ENCODE data around the gene ADAMTSL2. TPM values are rescaled to one million over a fixed set of nuclear protein-coding genes. Genes with fewer than 3 reads are reported as not detected.

ADAMTSL2 gene
- total RNA-seq, 1 experiment from 2014 or later: 0.87 TPM

DNA sequence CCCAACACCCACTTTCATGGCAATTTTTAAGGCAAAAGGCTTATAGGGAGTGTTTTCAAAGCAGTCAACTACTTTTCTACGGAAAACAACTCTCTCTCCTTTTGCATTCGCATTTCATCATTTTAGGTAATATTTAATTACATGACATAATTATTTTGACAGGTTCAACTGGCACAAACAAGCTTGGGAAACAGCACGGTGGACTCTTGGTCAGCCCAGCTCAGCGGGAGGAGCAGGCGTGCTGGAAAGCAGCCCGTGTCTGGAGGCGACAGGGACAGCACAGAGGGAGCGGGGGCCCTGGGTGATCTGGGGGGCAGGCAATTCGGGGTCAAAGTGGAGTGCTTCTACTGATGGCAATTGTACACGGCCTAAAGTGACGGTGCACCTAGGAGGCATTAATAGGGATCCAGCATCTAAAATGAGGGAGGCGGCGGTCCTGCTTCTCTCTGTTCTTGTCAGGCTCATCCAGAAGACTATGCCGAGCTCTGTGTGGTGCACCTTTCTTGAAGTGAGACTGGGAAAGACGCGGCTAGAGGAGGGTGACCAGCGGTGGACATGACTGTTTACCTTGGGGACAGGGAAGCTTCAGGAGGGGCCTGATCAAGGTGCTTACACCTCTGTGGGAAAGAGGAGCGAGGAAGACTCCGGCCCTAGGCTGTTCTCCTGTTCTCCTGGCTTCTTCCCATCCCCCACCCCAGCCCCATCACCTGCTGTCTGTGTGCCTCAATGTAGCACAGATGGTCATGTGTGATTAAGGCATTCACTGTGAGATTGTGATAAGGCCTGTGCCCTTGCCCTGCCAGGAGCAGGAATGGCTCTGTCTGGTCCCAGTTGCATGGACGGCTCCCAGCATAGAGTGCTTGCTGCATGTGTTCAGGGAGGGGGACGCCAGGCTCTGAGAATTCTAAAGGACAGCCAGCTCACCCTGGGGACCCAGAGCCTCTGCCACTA, 13.1 kb upstream of the ADAMTSL2 start (continued):
- TF ChIP-seq, protein P1, sequence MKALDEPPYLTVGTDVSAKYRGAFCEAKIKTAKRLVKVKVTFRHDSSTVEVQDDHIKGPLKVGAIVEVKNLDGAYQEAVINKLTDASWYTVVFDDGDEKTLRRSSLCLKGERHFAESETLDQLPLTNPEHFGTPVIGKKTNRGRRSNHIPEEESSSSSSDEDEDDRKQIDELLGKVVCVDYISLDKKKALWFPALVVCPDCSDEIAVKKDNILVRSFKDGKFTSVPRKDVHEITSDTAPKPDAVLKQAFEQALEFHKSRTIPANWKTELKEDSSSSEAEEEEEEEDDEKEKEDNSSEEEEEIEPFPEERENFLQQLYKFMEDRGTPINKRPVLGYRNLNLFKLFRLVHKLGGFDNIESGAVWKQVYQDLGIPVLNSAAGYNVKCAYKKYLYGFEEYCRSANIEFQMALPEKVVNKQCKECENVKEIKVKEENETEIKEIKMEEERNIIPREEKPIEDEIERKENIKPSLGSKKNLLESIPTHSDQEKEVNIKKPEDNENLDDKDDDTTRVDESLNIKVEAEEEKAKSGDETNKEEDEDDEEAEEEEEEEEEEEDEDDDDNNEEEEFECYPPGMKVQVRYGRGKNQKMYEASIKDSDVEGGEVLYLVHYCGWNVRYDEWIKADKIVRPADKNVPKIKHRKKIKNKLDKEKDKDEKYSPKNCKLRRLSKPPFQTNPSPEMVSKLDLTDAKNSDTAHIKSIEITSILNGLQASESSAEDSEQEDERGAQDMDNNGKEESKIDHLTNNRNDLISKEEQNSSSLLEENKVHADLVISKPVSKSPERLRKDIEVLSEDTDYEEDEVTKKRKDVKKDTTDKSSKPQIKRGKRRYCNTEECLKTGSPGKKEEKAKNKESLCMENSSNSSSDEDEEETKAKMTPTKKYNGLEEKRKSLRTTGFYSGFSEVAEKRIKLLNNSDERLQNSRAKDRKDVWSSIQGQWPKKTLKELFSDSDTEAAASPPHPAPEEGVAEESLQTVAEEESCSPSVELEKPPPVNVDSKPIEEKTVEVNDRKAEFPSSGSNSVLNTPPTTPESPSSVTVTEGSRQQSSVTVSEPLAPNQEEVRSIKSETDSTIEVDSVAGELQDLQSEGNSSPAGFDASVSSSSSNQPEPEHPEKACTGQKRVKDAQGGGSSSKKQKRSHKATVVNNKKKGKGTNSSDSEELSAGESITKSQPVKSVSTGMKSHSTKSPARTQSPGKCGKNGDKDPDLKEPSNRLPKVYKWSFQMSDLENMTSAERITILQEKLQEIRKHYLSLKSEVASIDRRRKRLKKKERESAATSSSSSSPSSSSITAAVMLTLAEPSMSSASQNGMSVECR (CRISPR knock-in tag; IDR thresholded peaks at IDR 0.05; ENCODE audit: borderline replicate concordance): no peak

DNA sequence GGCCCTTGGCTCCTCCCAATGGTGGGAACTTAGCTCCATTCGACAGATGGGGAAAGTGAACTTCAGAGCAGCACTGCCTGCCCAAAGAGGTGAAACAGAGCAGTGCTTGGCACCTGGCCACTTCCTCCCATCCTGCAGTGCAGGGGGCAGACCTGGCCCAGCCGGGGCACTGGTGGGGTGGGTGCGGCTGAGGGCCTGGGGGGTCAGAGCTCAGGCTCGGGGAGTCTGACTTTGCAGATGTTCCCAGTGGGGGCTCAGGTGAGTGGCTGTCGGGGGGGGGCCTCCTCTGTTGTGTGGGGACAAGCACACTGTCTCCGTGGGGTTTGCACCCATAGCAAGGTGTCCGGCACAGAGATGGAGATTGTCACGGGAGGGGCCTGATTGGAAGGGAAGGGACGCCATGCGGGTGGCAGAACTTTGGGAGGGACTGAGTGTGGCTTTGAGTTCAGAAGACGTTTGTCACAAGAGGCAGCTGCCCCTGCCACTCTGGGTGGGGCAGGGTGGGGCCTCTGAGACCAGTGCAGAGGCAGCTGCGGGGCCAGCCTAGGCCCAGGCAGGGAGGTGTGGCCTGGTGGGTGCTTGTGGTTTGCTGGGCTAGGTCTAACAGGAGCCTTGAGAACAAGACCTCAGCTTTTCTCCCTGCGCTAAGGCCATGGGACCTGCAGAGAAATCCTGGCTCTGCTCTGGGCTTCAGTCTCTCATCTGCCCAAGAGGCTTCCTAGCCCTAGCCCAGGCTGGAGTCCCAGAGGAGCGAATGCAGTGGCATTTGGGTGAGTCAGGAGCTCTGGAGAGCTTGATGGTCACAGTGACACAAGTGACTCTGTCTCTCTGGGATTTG, 12.2 kb upstream of the ADAMTSL2 start:
- peaks cover 2% of the 10 kb centered on the region; the same call in 1 of the 2 replicates for H3K27me3 Mint-ChIP-seq (ENCODE audit: low read depth)
- CTCF ChIA-PET: interaction anchor here (1.0 to 2.5 kb wide), 3 partner anchors 35 to 192 kb away, joined by 3 to 10 read pairs (median 3); no protein-coding TSS in a partner anchor
- TF ChIP-seq FOXK1 (CRISPR knock-in tag; IDR thresholded peaks at IDR 0.05): no peak
- TF ChIP-seq SMAD3 (CRISPR knock-in tag; IDR thresholded peaks at IDR 0.05; ENCODE audit: borderline replicate concordance): no peak
- TF ChIP-seq TCF7 (CRISPR knock-in tag; IDR thresholded peaks at IDR 0.05; ENCODE audit: low read depth): no peak
- TF ChIP-seq, protein P2, sequence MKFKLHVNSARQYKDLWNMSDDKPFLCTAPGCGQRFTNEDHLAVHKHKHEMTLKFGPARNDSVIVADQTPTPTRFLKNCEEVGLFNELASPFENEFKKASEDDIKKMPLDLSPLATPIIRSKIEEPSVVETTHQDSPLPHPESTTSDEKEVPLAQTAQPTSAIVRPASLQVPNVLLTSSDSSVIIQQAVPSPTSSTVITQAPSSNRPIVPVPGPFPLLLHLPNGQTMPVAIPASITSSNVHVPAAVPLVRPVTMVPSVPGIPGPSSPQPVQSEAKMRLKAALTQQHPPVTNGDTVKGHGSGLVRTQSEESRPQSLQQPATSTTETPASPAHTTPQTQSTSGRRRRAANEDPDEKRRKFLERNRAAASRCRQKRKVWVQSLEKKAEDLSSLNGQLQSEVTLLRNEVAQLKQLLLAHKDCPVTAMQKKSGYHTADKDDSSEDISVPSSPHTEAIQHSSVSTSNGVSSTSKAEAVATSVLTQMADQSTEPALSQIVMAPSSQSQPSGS (CRISPR knock-in tag; IDR thresholded peaks at IDR 0.05; ENCODE audit: borderline replicate concordance, low read depth): no peak
- TF ChIP-seq KAT7 (CRISPR knock-in tag; IDR thresholded peaks at IDR 0.05; ENCODE audit: borderline replicate concordance): no peak
- TF ChIP-seq USF1 (CRISPR knock-in tag; IDR thresholded peaks at IDR 0.05): no peak
- TF ChIP-seq IRF2 (CRISPR knock-in tag; IDR thresholded peaks at IDR 0.05; ENCODE audit: borderline replicate concordance, low read depth): no peak
- no peak for TF ChIP-seq E2F5 (CRISPR knock-in tag; IDR thresholded peaks at IDR 0.05)
- no peak for TF ChIP-seq ATF6 (CRISPR knock-in tag; IDR thresholded peaks at IDR 0.05)
- no peak for TF ChIP-seq ZNF138 (CRISPR knock-in tag; conservative IDR thresholded peaks at IDR 0.05)
- no peak for TF ChIP-seq ZNF281 (CRISPR knock-in tag; IDR thresholded peaks at IDR 0.05)
- TF ChIP-seq TP53 (CRISPR knock-in tag; IDR thresholded peaks at IDR 0.05): no peak
- TF ChIP-seq MLX (CRISPR knock-in tag; IDR thresholded peaks at IDR 0.05): no peak
- TF ChIP-seq, protein P3, sequence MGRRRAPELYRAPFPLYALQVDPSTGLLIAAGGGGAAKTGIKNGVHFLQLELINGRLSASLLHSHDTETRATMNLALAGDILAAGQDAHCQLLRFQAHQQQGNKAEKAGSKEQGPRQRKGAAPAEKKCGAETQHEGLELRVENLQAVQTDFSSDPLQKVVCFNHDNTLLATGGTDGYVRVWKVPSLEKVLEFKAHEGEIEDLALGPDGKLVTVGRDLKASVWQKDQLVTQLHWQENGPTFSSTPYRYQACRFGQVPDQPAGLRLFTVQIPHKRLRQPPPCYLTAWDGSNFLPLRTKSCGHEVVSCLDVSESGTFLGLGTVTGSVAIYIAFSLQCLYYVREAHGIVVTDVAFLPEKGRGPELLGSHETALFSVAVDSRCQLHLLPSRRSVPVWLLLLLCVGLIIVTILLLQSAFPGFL (CRISPR knock-in tag; IDR thresholded peaks at IDR 0.05; ENCODE audit: borderline replicate concordance): no peak
- no peak for TF ChIP-seq ETV6 (CRISPR knock-in tag; IDR thresholded peaks at IDR 0.05)
- no peak for TF ChIP-seq ZNF263 (CRISPR knock-in tag; IDR thresholded peaks at IDR 0.05; ENCODE audit: low read depth)

More for the DNA sequence above, 12.2 kb upstream of the ADAMTSL2 start:
- peaks cover 20% of the 10 kb centered on the region for H3K4me1 Mint-ChIP-seq
- H3K36me3 Mint-ChIP-seq: no peaks in the 10 kb centered on the region
- no peak overlapping the region for H3K27ac Mint-ChIP-seq
- ATAC-seq (no peak), DNase-seq (ENCODE audit: low spot score) (no peak)
- POLR2A ChIA-PET: no interaction called here
- no peak overlapping the region for H3K4me3 Mint-ChIP-seq
- no peaks in the 10 kb centered on the region for H3K9me3 Mint-ChIP-seq
